Gastroesophageal sphincter (tissue), 3 donors: Measurements from ENCODE around the gene USP46.

Experiments
- CTCF ChIP-seq, 4 experiments: fragments of 200-600 bp in 2 of 4; fragments of 450-650 bp in 2 of 4; sonication (generic) in 1 of 4; IDR thresholded peaks; one replicate each; pipeline ENCODE4 v1.5.1; 2017 to 2019; ENCODE audit warnings: antibody characterized with exemption in 4 of 4, mild to moderate bottlenecking in 2 of 4, moderate library complexity in 2 of 4
- POLR2A ChIP-seq, 2 donors: fragments of 450-650 bp; IDR thresholded peaks; one replicate each; pipeline ENCODE4 v1.6.1; 2017; ENCODE audit warnings: antibody characterized with exemption in 2 of 2, mild to moderate bottlenecking in 2 of 2, moderate library complexity in 1 of 2
- POLR2AphosphoS5 ChIP-seq: sonication (generic); formaldehyde crosslinking; IDR thresholded peaks from one replicate; pipeline ENCODE4 v1.6.1; 2017; ENCODE audit warnings: antibody characterized with exemption

GRCh38 chr4:52554612-52555355, 104.3 kb downstream of the USP46 start:
- TF ChIP-seq CTCF (IDR thresholded peaks at IDR 0.05): no peak
- no peak for TF ChIP-seq POLR2A (IDR thresholded peaks at IDR 0.05)
- TF ChIP-seq POLR2AphosphoS5: no peak
